ENCODE results near the gene CENPH.
"Not testable (repeated sequence)": the region's sequence is repeated elsewhere in the genome, so short reads cannot be mapped to it uniquely, and the experiment has no call there.

Gene CENPH

GRCh38 chr5:69189162-69190086 lies at the start of gene CENPH:
TSS of gene CENPH (plus strand) at chr5:69189583. CDS start at chr5:69189635, 52 bp downstream.
- in situ Hi-C loops (cut with MboI; ENCODE audit: low sequenced_read_pairs) = no loop called here

GRCh38 chr5:69140239-69140638 lies 49.1 kb upstream of the CENPH start:
- in situ Hi-C loops (cut with MboI; ENCODE audit: low sequenced_read_pairs) = not testable (repeated sequence)

- in situ Hi-C loops (cut with MboI; ENCODE audit: low sequenced_read_pairs) = no loop called here
Measured at GRCh38 chr5:69140827-69141226, 48.6 kb upstream of the CENPH start.

GRCh38 chr5:69148576-69148975 lies 40.8 kb upstream of the CENPH start:
- in situ Hi-C loops (cut with MboI; ENCODE audit: low sequenced_read_pairs) = not testable (repeated sequence)

- in situ Hi-C loops (cut with MboI; ENCODE audit: low sequenced_read_pairs) = no loop called here
Measured at GRCh38 chr5:69148981-69149675, 40.3 kb upstream of the CENPH start.

- in situ Hi-C loops (cut with MboI; ENCODE audit: low sequenced_read_pairs) = no loop called here
Measured at GRCh38 chr5:69149676-69150010, 39.7 kb upstream of the CENPH start.

- in situ Hi-C loops (cut with MboI; ENCODE audit: low sequenced_read_pairs) = no loop called here
Measured at GRCh38 chr5:69152731-69153130, 36.7 kb upstream of the CENPH start.

- in situ Hi-C loops (cut with MboI; ENCODE audit: low sequenced_read_pairs) = no loop called here
Measured at GRCh38 chr5:69156456-69156855, 32.9 kb upstream of the CENPH start.

GRCh38 chr5:69158039-69158438 lies 31.3 kb upstream of the CENPH start:
- in situ Hi-C loops (cut with MboI; ENCODE audit: low sequenced_read_pairs) = no loop called here

GRCh38 chr5:69160651-69161050 lies 28.7 kb upstream of the CENPH start:
- in situ Hi-C loops (cut with MboI; ENCODE audit: low sequenced_read_pairs) = no loop called here

- in situ Hi-C loops (cut with MboI; ENCODE audit: low sequenced_read_pairs) = no loop called here
Measured at GRCh38 chr5:69166686-69167492, 22.5 kb upstream of the CENPH start, which contains the start of gene CCNB1. TSS of gene CCNB1 (plus strand) at chr5:69167150. CDS start at chr5:69167263, 113 bp downstream.

- in situ Hi-C loops (cut with MboI; ENCODE audit: low sequenced_read_pairs) = no loop called here
Measured at GRCh38 chr5:69167493-69167855, 21.9 kb upstream of the CENPH start.

- in situ Hi-C loops (cut with MboI; ENCODE audit: low sequenced_read_pairs) = no loop called here
Measured at GRCh38 chr5:69167929-69168328, 21.5 kb upstream of the CENPH start.

GRCh38 chr5:69170495-69170894 lies 18.9 kb upstream of the CENPH start:
- in situ Hi-C loops (cut with MboI; ENCODE audit: low sequenced_read_pairs) = no loop called here

GRCh38 chr5:69170969-69171368 lies 18.4 kb upstream of the CENPH start:
- in situ Hi-C loops (cut with MboI; ENCODE audit: low sequenced_read_pairs) = no loop called here

- in situ Hi-C loops (cut with MboI; ENCODE audit: low sequenced_read_pairs) = not testable (repeated sequence)
Measured at GRCh38 chr5:69181659-69182293, 7.6 kb upstream of the CENPH start.

- in situ Hi-C loops (cut with MboI; ENCODE audit: low sequenced_read_pairs) = no loop called here
Measured at GRCh38 chr5:69184621-69185020, 4.8 kb upstream of the CENPH start.

GRCh38 chr5:69187342-69187741 lies 2.0 kb upstream of the CENPH start:
- in situ Hi-C loops (cut with MboI; ENCODE audit: low sequenced_read_pairs) = no loop called here

- in situ Hi-C loops (cut with MboI; ENCODE audit: low sequenced_read_pairs) = no loop called here
Measured at GRCh38 chr5:69188811-69189161, 597 bp upstream of the CENPH start.

GRCh38 chr5:69202497-69202896 lies 13.1 kb downstream of the CENPH start:
- in situ Hi-C loops (cut with MboI; ENCODE audit: low sequenced_read_pairs) = no loop called here
